COLO668 (cell line): ENCODE results near the gene WWOX.
A peak's percentile ranks its signal among the peaks of the same experiment; 100 is the strongest.

Experiments used
- DNase-seq: peaks from one replicate; lab custom pipeline; 2025; ENCODE audit not compliant: unreplicated experiment; lab: John Stamatoyannopoulos, UW

WWOX gene

GRCh38 chr16:78220571-78220970, 121.1 kb downstream of the WWOX start:
- no peak for DNase-seq

GRCh38 chr16:78221892-78222291, 122.4 kb downstream of the WWOX start:
- DNase-seq, result no peak

GRCh38 chr16:78224342-78224741, 124.9 kb downstream of the WWOX start:
- no peak for DNase-seq

- DNase-seq, result no peak
Observed at GRCh38 chr16:78225919-78226318, 126.5 kb downstream of the WWOX start.

- DNase-seq, result peak; percentile 29
Observed at GRCh38 chr16:78227855-78228254, 128.4 kb downstream of the WWOX start.

- DNase-seq, result no peak
Observed at GRCh38 chr16:78228704-78229103, 129.2 kb downstream of the WWOX start.

GRCh38 chr16:78230832-78231231, 131.4 kb downstream of the WWOX start:
- no peak for DNase-seq

- DNase-seq, result peak; percentile 68
Observed at GRCh38 chr16:78235168-78235800, 135.8 kb downstream of the WWOX start.

GRCh38 chr16:78235876-78236275, 136.4 kb downstream of the WWOX start:
- DNase-seq, result no peak

GRCh38 chr16:78237841-78238240, 138.4 kb downstream of the WWOX start:
- DNase-seq, result no peak

GRCh38 chr16:78240459-78241222, 141.2 kb downstream of the WWOX start:
- no peak for DNase-seq

GRCh38 chr16:78242239-78242630, 142.8 kb downstream of the WWOX start:
- no peak for DNase-seq

GRCh38 chr16:78244131-78244895, 144.9 kb downstream of the WWOX start:
- no peak for DNase-seq

- no peak for DNase-seq
Observed at GRCh38 chr16:78246559-78246958, 147.1 kb downstream of the WWOX start.

GRCh38 chr16:78249056-78249455, 149.6 kb downstream of the WWOX start:
- DNase-seq, result peak; percentile 71

- no peak for DNase-seq
Observed at GRCh38 chr16:78249832-78250231, 150.4 kb downstream of the WWOX start.

- no peak for DNase-seq
Observed at GRCh38 chr16:78251115-78251514, 151.7 kb downstream of the WWOX start.

- DNase-seq, result no peak
Observed at GRCh38 chr16:78252757-78253156, 153.3 kb downstream of the WWOX start.

GRCh38 chr16:78254841-78255240, 155.4 kb downstream of the WWOX start:
- no peak for DNase-seq

- DNase-seq, result no peak
Observed at GRCh38 chr16:78256686-78257375, 157.4 kb downstream of the WWOX start.

GRCh38 chr16:78257376-78257728, 157.9 kb downstream of the WWOX start:
- no peak for DNase-seq
